GM19455 (cell line): ENCODE results near the gene KNL1.
"Not testable (repeated sequence)": the region's sequence is repeated elsewhere in the genome, so short reads cannot be mapped to it uniquely, and the experiment has no call there.

Experiments used
- ATAC-seq: cut with Tn5 transposase; IDR thresholded peaks from one replicate; pipeline ENCODE4 v1.9.1; 2021; ENCODE audit not compliant: unreplicated experiment

Gene KNL1

DNA sequence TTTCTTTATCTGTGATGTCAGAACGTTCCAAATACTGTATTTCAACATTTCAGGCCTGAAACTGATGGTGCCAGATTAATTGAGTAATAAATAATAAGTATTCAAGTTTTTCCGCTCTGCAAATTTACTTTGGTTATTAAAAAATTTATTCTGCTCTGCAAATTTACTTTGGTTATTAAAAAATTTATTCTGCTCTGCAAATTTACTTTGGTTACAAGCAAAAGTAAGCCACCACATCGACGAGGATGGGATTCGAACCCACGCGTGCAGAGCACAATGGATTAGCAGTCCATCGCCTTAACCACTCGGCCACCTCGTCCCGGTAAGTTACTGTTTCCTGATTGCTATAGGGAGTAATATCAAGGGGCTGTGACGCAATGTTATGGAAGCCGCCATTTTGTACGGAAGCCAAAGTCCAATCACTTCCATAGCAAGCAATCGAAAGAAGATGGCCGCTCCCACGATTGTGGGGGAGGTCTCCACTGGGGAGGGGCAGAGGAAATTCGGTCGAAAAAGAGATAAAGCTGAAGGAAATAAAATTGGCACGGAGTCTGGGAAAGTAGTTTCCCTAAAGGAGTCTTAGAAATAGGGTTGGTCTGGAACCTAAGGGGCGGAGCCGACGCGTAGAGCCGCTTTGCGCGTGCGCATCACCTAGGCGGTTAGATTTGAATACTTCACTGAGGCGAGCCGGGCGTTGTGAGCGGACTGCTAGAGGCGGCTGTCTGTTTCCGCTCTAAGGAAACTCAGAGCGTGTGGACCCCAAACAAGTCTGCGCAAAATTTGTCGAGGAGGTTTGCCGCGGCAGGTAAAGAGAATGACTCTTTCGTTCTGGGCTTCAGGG is at the start of gene KNL1:
Gene KNL1 (plus strand): TSS at position 662 of the 841 bp plus-strand sequence. CDS start 8,683 bp downstream, outside the sequence.
- ATAC-seq = peak; percentile 71

GRCh38 chr15:40545457-40545856 is 48.6 kb upstream of the KNL1 start:
- ATAC-seq = no peak

DNA sequence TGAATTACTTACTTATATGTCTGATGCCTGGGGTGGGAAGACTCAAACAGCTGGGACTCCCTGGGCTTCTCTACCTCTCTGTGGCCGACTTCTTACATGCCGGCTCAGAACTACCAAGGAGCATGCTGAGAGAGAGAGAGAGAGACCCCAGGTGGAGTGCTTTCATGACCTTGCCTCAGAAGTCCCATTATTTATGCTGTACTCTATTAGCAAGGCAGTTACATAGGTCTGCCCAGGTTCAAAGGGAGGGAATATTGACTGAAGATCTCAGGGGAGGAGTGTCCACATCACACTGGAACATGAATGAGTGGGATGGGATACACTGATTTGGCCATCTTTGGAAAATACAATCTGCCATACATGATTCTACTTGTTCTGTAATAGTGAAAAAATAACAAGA is 45.4 kb upstream of the KNL1 start:
- no peak for ATAC-seq

DNA sequence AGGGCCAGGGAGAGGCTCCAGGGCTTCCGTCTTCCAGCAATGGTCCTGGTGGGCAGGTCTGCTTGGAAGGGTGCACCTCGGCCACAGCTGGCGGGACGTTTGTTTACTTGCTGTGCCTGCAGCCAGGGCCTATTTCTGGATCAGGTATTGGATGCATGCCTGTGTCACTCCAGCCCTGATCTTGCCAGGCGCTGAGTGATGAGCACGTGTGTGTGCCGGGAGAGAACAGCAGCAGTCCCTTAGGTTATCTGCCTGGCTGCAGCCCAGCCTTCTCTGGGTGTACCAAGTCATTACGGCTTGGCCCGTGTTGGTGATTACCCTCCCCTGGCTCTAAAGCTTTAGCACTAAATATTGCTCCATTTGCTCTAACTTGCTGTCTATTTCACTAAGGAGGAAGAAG is 44.2 kb upstream of the KNL1 start:
- ATAC-seq = no peak

GRCh38 chr15:40550341-40551037 is 43.6 kb upstream of the KNL1 start:
- ATAC-seq = peak; percentile 74

GRCh38 chr15:40554161-40554525 is 39.9 kb upstream of the KNL1 start:
- ATAC-seq = no peak

GRCh38 chr15:40555876-40556275 is 38.2 kb upstream of the KNL1 start:
- ATAC-seq = no peak

GRCh38 chr15:40558952-40559742 is 34.9 kb upstream of the KNL1 start:
- no peak for ATAC-seq

- no peak for ATAC-seq
Observed at GRCh38 chr15:40562691-40563090, 31.4 kb upstream of the KNL1 start.

- ATAC-seq = no peak
Observed at GRCh38 chr15:40563426-40563825, 30.6 kb upstream of the KNL1 start.

GRCh38 chr15:40564591-40565332 is 29.3 kb upstream of the KNL1 start, which contains the start of gene CCDC32:
Gene CCDC32 (minus strand): TSS chr15:40565042. CDS start chr15:40563015, 2,027 bp downstream.
- ATAC-seq = peak; percentile 94

- no peak for ATAC-seq
Observed at GRCh38 chr15:40565333-40566238, 28.5 kb upstream of the KNL1 start.

DNA sequence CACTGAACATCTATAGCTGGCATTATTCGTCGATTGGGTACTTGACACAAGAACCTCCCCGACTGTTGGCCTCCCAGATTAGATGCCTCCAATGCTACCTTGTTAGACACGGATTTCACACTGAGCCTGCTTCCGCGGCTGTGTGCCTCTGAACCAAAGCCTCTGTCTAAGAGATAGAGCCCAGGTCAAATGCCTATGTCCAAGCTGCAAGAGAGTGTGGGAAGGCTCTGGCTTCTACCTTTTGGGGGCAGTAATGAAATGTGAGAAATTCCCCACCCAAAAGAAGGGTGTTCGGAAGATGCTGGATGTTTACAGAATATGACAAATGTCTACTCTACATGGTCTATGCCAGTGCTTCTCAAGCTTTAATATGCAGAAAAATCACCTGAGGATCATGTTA is 26.9 kb upstream of the KNL1 start:
- no peak for ATAC-seq

GRCh38 chr15:40569129-40569953 is 24.7 kb upstream of the KNL1 start, which contains the start of gene RPUSD2:
Gene RPUSD2 (plus strand): TSS chr15:40569299. CDS start chr15:40569338, 39 bp downstream.
- peak; percentile 44 for ATAC-seq

DNA sequence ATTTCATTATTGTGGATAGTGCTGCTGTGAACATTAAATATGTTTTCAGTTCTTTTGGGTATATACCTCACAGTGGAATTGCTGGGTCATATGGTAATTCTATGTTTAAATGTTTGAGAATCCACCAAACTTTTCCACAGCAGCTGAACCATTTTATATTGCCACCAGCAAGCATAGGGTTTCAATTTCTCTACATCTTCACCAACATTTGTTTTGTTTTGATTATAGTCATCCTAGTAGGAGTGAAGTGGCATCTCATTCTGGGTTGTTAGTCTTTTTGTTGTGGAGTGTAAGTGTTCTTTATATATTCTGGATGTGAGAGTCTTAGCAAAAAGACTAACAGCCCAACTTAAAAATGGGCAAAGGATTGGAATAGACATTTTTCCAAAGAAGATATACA is 18.9 kb upstream of the KNL1 start:
- no peak for ATAC-seq

- ATAC-seq = not testable (repeated sequence)
Observed at GRCh38 chr15:40576914-40577313, 17.1 kb upstream of the KNL1 start.

GRCh38 chr15:40578892-40579291 is 15.2 kb upstream of the KNL1 start:
- no peak for ATAC-seq

DNA sequence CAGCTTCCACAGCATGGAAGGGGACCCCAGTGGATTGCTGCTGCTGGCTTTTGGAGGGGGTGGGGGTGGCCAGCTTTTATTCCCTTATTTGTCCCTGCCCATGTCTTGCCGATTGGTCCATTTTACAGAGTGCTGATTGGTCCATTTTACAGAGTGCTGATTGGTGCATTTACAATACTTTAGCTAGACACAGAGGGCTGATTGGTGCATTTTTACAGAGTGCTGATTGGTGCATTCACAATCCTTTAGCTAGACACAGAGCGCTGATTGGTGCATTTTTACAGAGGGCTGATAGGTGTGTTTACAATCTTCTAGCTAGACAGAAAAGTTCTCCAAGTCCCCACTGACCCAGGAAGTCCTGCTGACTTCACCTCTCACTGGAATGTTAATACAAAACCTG is 12.3 kb upstream of the KNL1 start:
- not testable (repeated sequence) for ATAC-seq
